KG1 (cell line): ENCODE measurements around the gene S100A11.
"Not testable (repeated sequence)": the region's sequence is repeated elsewhere in the genome, so short reads cannot be mapped to it uniquely, and the experiment has no call there.

Source experiments
- DNase-seq: peaks from one replicate; lab custom pipeline; 2025; lab: John Stamatoyannopoulos, UW

S100A11 gene

DNA sequence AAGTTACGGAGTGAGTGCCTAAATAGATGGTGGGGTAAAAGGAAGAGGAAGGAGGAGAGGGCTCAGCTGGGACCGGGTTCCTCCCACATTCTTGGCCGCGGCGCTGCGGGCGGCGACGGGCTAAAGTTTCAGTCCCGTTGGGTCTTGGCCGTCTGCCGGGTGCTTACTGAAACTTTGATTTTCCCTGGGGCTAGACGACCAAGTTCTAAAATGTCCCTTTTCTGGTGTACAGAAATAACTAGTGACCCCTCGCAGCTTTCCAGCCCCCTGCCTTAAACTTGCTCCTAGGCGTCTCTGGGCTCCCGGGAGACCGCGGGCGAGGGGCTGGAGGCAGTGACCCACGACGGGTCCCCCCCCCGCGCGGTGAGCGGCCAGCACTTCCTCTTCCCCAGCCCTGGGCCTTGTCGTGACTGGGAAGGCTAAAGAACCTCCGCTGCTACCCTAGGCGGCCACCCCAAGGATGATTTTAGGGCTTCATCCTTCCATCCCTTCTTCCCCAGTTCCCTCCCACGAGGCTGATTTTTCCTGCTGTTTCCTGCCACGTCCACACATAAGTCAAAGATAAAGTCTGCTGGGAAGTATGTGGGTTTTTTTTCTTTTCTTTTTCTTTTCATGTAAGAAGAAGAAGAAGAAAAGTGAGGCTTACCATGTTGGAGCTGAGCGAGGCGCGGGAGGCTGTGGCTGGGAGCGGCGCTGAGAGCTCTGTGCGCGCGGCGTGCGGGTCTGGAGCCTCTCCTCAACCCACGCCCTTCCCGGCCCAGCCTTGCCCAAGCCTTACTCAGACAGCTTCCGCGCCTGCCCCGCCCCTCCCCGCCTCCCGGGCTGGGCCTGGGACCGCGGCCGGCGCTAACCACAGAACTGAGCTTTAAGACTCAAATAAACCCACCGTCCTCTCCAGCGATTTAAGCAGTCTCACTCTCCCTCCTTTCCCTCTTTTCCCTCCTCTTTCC, at the start of gene S100A11:
Gene S100A11 (minus strand): TSS at position 738 of the 950 bp plus-strand sequence. CDS start 89 bp downstream, at position 649.
- DNase-seq: peak; percentile 57

DNA sequence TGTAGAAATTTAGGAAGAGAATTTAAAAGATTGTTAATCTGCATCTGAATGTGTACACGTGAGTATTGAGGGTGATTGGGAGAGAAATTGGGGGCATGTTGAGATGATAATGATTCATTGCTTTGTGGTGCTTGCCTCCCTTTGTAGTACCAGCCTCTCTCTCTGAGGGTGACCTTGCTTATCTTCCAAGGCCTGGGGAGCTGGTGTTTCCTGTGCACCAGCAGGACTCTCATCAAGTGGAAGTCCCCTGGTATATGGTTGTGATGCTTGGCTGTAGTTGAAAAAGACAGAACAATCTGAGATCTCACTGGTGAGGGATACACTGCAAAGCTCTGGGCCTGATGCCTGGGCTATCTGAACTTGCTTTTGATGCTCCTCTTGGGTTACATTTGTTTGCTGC, 48.0 kb upstream of the S100A11 start:
- DNase-seq: no peak

DNA sequence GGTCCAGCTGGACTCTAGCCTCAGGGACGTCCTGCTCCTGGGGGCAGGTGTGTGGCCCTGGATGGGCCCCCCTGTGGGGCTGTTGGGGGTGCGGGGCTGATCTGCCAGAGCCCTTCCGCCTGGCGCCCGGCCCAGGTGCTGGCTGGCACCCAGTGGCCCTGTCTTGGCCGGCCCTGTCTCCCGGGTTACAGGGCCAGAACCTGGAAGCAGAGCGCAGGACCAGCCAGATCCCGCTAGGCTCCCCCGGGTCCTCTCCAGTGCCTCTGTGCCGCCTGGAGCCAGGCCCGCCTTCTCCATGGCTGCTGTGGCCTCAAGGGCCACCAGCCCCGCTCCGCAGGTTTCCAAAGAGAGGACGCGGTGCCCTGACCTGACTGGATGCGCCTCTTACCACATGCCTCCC, 44.2 kb upstream of the S100A11 start:
- DNase-seq: not testable (repeated sequence)

DNA sequence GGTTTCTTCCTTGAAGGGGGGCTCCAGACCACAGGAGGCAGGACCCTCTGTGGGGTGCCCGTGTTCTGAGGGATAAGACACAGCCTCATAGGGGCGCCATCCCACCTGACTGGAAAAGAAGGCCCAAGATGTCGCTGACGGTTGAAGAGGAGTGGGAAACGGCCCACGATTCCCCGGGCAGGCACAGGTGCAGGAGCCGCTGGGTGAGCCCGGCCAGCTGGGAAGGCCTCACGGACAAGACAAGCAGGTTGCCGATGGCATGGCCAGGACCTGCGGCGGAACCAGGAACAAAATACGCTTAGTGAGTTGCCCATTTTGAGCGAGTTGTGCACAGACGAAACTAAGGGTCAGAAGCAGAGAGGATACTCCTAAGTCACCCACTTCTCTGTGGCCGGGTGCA, 43.7 kb upstream of the S100A11 start:
- DNase-seq: not testable (repeated sequence)

DNA sequence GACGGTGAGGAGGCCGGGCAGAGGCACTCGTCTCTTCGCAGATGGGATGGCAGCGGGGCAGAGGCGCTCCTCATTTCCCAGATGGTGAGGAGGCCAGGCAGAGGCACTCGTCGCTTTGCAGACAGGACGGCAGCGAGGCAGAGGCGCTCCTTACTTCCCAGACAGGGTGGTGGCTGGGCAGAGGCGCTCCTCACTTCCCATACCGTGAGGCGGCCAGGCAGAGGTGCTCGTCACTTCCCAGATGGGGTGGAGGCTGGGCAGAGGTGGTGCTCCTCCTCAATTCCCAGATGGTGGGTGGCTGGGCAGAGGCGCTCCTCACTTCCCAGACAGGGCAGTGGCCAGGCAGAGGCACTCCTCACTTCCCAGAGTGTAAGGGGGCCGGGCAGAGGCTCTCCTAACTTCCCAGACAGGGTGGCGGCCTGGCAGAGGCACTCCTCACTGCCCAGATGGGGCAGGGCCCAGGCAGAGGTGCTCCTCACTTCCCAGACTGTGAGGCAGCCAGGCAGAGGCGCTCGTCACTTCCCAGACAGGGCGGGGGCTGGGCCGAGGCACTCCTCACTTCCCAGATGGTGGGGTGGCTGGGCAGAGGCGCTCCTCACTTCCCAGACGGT, 42.1 kb upstream of the S100A11 start:
- DNase-seq: no peak

DNA sequence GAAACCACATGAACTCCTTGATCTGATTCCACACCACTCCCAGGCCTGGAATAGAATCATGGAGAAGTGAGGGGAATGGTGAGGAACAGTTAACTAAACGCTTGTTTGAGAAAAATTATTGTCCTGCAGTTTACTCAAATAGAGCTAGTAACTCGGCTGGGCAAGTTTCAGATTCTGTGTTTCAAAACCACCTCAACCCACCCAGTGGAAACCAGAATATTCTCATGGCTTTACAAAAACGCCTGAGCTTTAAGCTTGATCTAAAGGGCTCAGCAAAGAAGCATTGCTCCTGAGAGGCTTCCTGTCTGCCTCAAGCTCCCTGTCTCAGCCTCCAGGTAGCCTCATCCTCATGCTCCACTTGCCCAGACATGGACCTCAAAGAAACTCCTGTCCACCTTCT, 35.5 kb upstream of the S100A11 start:
- DNase-seq: no peak

DNA sequence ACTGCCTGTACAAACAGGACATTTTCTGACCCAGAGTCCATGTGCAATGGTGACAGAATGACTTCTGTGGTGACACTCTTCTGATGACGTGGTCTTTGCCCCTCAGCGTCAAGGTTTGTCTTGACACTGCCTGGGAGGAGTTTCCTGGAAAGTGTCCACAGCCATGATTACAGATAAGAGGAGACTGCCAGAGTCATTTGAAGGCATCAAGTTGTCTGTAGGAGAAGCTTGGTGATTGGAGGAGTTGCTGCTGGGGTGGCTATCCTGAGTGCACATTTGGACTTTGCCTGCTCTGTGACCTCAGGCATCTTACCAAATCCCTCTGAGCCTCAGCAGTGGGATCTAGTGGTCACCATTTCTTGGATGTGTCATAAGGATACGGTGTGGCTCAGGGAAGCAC, 34.3 kb upstream of the S100A11 start:
- no peak for DNase-seq

DNA sequence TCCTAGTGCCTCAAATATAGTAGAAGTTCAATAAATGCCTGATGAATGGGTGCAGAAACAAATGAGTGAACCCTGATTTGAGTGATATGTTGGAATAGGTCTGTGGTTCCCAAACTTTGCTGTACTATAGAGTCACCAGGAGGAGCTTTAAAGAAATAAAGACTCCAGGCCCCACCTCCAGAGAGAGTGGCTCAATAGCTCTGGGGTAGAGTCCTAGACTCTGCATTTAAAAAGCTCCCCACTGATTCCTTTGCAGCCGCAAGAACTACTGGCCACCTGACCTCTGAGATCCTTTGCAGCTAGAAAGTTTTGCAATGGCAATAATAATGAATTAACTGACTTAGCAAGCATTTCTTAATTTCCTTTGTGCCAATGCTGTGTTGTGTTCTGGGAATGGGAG, 31.1 kb upstream of the S100A11 start:
- no peak for DNase-seq

DNA sequence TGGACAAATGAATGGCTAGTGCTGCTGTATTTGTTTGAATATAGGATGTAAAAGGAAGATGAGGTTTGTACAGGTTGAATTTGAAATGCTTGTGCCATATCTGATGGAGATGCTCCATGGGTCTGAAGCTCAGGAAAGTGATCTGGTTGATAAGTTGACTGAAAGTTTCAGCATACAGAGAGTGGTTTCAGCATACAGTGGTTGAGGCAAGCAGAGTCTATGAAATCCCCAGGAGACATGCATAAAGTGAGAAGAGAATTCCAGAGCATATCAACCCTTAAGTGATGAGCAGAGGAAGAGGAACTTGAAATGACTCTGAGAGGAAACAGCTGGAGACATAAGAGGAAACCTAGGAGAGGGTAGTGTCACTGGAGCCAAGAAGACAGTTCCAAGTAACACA, 30.3 kb upstream of the S100A11 start:
- no peak for DNase-seq

DNA sequence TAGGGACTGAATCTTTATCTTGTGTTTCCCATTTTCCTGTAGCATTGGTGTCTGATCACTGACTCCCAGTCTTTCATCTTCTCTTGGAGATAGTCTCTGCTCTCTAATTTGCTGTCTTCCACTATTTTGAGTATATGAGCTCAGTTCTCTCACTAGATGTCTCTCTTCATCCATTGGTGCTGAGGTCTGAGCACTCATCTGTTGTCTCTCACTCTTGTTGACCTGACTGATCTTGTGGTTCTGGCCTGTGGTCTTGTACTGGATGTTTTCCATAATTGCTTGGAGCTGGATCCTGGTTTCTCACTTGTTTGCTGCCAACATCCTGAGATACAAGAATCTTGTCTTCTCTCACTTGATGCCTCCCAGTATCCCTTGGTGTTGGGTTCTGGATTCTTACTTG, 25.1 kb upstream of the S100A11 start:
- no peak for DNase-seq

DNA sequence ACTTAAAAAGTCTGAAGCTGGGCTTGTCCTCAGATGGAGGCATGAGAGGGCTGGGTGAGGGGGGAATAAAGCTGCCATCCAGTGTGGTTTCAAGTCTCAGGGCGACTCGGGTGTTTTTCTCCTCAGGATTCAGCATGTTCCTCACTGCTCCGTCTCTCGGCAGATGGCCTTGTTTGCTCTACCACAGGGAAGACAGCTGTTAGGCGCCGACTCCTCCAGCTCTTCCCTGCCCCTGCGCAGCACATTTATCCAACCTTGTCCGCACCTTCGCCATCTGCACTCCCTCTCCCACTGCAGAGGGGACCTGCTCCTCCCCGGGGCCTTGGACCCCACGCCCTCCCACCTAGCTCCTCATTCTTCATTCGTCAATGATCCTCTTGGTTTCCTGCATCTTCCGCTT, 16.6 kb upstream of the S100A11 start:
- DNase-seq: no peak

DNA sequence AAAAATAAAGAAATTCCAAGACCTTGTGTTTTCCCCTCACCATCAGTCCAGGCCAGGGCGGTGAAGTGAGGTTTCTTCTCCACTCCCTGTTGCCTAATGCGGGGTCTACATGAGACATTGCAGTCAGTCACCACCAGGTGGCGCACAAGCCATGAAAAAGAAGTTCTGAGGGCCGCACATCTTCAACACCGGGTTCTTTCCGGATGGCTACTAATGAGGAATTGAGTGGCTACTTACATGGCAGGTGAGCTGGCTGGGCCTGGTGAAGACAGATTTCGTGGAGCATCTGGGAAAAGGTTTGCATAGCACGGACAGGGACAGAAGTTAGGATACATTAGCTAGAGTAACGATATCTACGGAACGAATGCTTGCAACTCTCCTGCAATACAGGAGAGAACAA, 15.8 kb upstream of the S100A11 start:
- DNase-seq: peak; percentile 74

DNA sequence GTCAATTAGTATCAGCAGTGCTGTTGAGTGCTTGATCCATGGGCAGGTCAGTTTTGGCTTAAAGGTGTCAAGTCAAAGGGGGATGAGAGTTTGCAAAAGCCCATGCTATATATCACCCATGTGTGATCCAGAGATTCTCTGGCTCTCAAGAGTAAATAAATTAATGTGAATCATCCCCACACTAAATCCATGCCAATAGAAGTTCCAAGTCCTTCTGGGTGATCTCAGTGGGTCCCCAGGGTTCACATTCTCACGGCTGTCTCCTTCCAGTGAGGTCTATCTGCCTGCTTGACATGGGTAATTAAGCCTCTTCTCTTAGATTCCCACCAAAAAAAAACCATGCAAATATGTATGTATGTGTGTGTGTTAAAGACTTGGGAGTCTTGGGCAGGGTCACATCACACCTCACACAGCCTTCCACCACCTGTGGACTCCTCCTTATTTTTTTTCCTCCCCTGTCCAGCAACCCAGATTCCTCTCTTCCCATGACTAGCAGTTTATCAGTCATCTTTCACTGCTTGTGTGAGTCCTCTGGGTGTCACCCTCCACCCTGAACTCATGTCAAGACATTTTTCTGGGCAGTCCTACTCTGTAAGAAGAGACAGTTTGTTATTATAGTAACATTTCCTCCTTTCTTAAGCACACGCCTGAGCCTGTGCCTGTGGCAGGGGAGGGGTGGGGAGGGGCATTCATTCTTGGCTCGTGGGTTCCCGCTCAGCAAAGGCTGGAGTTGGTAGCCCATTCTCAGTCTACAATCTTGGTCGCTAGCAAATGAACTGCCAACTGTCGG, 14.3 kb upstream of the S100A11 start:
- no peak for DNase-seq

DNA sequence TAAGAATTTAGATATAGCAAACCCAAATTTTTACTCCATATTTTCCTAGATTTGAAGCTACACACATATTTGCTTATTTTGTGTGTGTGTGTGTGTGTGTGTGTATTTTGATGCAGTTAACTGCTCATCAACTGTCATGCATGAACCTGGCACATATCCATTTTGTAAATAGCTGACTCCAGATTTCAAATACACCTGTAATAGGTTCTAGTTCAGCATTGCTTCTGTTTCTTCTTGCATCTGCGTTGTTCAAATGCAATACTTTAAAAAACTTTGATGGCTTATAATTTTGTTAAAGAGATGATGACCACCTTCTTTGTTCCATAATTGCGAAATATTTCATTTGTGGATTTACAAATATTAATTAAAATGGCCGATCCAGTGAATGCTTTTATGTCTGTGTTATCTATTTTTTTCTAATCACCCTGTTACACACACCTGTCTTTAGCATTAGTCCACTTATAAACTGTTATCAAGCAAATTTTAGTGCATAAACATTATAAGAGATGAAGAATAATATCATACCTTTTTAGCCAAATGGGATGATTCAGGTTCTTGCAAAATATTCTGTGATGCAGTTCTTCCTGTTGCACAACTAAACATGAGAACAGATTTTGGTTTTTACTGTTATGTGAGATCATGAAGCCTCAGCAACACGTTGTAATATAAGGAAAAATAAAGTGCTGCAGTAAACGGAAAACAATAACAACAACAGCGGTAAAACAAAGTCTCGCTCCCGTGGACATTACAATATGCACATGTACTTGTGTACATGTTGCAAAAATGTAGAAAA, 12.7 kb upstream of the S100A11 start:
- DNase-seq: no peak

DNA sequence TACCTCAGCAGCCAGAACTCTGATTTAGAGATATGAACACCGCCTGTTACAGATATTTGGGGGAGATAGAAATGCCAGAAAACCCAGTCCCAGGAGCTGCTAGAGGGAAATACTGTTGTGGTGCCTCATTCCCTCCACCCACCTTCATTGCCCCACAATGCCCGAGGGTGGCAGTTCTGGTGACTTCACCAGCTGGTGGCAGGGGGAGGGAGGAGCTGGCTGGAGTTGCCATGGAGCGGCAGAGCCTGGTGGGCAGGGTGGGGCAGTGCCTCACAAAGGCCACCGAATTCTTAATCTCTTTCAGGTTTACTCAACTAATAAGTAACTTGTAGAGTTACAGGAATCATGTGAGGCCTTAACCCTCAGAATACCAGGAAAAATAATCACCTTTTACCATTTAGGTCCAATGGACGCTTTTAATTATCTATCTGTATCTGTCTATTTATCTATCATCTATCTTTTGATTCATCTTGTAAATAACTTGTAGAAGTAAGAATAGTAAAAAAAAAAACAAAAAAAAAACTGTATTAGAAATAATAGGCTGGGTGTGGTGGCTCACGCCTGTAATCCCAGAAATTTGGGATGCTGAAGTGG, 11.7 kb upstream of the S100A11 start:
- DNase-seq: no peak

DNA sequence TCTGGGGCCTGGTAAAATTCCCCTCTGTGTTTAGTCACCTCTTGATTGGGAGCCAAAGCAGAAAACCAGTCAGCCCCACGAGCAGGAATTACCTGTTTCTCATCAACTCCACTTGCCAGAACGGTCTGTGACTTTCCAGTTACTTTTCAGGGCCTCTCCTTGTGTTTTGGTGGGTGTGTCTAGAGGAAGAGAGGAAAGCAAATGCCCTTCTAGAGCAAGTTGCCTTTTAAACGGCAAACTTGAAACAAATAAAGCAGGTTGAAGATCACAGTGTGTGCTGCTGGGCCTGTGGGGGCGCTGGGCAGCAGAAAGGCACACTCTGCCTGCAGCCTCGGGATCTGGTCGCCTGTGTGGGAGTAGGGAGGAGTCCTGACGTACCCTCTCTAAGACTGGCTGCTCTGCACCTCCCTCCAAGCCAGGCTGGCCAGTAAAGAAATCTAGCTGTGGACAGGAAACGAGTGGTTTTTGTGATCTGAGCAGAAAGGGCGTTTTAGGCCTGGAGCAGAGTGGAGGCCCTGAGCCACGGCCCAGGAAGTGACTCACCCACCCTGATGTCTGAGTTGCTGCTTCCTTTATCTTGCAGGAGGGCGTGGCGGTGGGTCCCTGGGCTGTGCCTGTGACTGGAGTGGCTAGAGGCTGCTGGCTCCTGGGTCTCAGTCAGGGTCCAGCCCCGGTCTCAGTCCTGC, 11.1 kb upstream of the S100A11 start:
- DNase-seq: peak; percentile 82

DNA sequence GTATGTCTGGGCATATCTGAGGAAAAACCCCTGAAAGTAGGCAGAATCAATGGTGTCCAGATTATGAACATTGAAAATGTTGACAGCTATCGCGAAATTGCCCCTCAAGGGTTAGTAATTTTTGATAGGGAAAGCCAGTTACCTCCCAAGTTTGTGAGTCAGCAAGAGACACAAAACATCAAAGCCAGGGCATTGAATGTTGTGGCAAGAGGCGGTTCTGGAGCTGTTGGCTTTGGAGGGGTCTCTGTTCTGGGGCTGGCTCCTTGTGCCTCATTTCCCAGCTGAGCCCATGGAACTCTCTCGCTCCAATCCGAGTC, 10.6 kb upstream of the S100A11 start:
- no peak for DNase-seq

DNA sequence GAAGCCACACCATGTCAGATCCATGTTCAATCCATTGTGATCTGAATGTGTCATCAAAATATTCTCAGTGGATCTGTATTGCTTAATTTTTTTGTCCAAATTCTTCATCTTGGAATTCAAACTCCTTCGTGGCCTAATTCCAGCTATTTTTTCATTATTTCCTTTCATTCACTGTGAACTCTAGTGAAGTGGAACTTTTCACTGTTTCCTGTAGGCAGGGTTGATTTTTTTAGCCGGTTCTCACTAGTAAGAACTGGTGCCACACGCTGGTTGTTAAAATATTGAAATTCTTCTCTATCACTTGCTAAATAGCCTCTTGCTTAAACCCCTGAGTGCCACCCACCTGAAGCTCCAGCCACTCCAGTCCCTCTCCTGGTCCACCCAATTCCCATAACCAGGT, 7.6 kb upstream of the S100A11 start:
- no peak for DNase-seq

DNA sequence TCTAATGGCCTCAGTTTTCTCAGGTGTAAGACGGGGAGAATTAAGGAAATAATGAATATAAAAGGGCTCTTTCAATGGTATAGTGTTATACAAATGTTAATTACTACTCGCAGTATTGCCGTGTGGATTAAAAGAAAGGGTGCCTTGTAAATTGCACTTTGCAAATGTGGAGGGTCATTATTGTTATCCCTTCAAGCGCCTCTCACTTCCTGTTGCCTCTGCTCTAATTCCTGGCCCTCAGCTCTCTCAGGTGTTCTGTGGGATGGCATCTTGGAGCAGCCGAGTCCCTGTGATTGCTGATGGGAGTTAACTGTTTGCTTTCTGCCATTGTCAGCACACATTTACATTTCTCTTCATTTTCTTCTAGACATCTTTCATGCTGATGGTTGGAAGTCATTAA, 7.1 kb upstream of the S100A11 start:
- DNase-seq: no peak

DNA sequence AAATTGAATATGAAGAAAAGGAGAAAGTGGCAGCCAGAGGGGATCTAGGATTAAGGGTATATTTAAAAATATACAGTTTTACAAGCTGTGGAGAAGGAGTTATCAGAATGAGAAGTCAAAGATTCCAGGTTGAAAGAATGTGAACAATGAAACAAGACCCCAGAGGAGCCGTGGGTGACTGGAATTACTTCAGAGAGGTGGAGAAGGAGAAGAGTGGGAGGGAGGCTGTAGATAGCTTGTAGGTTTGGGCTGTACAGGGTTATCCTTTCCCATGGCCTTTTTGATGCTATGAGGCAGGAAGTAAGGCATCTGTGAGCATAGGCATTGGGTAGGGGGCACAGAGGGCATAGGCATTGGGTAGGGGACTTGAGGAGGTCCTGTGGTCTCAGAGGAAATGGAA, 5.2 kb upstream of the S100A11 start:
- DNase-seq: no peak

DNA sequence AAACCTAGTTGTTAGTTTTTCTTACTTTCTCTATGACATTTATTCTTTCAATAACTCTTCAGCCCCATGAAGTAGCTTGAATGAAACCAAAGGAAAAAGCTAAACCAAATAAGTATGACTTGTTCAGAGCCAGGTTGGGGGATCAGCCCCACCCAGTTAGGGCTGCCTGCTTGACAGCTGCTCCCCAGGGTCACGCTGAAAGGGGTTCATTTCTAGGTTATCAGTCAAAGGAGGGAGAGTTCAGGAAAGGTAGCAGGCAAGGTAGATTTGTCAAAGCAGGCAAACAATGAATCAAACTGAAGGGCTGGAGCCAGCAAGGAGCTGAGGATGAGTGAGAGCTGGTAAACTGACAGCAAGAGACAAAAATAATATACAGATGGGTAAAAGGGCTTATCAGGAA, 3.1 kb upstream of the S100A11 start:
- DNase-seq: no peak
